Fibroblast of peridontal ligament (primary cell): Measurements from ENCODE around the gene UBE3D.
"Not testable (repeated sequence)": the region's sequence is repeated elsewhere in the genome, so short reads cannot be mapped to it uniquely, and the experiment has no call there.

Experiments used
- DNase-seq: peaks from one replicate; pipeline ENCODE4 v3.0.0-alpha.2; 2010; ENCODE audit errors: extremely low read depth

The UBE3D gene

GRCh38 chr6:82875573-82876185, 190.0 kb downstream of the UBE3D start:
- DNase-seq: peak; percentile 35

GRCh38 chr6:82874867-82875266, 190.8 kb downstream of the UBE3D start:
- no peak for DNase-seq

GRCh38 chr6:82872185-82872584, 193.5 kb downstream of the UBE3D start:
- DNase-seq: no peak

GRCh38 chr6:82870582-82871172, 195.0 kb downstream of the UBE3D start:
- DNase-seq: no peak

- DNase-seq: no peak
These were observed 196.1 kb downstream of the UBE3D start for GRCh38 chr6:82869493-82869892.

DNA sequence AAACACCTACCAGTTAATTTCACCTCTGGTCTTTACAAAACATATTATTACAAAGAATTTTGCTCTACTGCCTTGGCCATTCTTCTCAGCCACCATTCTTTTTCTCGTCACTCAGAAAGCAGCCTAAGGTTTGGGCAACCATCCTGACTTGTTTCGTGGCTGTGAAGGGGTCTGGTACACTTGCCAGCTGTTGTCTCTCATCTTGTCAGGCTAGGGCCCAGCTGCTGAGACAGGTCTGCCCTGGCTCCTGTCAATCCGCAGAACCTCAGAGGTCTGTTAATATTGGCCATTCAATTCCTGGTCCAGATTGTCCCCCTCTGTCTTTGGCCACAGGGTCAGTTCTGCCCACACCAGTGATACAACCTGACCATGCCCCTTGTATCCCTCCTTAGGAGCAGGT, 197.7 kb downstream of the UBE3D start:
- no peak for DNase-seq

- DNase-seq: no peak
These were observed 199.2 kb downstream of the UBE3D start for GRCh38 chr6:82866446-82866845.

DNA sequence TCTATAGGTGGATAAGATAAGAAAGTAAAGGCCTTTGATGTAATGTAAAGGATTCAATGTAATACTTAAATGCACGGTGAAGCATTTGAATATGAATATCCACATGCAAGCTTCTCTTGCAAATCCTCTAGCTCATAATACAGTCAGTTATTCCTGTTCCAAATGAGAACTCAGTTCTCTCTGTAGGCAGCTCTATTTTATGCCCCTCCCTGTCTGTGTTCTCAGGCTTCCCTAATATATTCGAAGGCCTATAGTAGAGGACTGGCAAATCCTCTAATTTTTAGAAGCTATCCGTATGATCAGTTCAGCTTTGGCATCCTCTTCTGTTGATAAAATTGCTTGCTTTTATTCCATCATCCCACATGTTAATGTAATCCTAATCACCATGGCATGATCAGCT, 200.2 kb downstream of the UBE3D start:
- DNase-seq: no peak

DNA sequence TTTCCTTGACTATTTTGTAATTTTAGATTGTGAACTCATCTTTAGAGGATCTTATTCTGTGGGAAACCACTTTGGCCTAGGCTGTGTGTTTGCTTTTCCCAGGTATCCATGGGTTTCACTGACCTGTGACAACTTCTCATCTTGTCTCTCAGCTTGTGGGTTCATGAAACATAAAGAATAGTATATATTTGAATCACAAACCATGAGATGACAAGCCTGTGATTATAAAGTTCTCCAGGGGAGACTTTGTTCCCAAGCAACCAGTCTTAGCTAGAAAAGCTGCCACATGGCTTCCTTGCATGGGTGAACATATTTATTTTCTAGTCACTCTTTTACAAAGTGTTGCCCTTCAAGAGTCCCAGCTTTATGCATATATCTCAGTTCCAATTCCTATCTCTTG, 201.9 kb downstream of the UBE3D start:
- DNase-seq: no peak

DNA sequence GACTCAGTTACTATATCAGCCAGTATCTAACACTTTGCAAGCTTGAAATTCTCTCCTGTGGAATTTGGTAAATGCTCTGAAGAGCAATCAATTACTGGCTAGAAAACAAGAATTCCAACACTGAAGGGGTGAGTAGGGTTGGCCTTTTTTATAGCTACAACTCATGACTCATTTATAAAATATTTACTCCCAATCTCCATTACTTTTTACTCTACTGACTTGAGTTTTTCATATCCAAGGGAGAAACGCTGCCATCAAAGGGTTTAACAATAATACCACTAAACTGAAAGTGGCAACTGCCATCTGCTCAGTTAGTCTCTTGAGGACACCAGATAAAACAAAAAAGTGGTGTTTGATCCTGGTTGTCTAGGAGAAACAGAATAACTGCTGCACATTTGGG, 203.1 kb downstream of the UBE3D start:
- DNase-seq: peak; percentile 73

DNA sequence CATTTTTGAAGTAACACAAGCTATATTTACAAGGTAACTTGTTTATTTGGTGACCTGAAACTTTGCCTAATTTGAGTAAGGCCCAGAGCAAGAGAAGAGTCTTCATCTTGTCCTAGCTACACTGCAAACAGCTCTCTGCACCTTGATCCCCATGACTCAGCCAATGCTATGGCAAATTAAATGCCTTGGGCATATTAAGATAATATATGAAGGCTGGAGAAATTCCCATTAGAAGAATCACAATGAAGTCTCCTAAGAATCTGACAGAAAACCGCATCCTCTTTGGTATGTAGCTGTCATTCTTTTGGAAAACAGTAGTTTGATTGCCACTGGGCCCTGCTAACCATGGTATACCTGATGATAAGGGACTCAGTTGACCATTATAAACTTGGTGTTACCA, 204.5 kb downstream of the UBE3D start:
- DNase-seq: no peak

GRCh38 chr6:82856077-82856476, 209.6 kb downstream of the UBE3D start:
- not testable (repeated sequence) for DNase-seq

GRCh38 chr6:82852904-82853303, 212.7 kb downstream of the UBE3D start:
- DNase-seq: not testable (repeated sequence)

DNA sequence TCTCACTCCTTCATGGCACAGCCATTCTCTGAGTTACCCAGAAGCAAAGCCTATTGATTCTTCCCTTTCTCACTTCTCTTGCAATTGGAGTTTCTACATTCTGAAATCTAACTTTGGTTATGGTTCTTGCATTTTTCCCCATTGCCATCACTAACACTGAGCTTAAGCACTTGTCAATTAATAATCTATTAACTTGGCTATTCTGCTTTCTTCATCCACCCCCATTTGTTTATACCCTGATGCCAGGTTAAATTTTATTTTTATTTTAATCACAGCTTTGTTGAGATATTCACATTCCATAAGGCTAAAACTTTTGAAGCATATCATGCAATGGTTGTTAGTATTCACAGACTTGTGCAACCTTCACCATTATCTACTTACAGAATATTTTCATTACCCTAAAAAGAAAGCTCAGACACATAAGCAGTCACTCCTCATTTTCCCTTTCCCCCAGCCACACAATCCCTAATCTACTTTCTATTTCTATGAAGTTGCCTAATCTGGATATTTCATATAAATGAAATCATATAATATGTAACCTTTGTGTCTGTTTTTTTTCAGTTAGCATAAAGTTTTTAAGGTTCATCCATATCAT, 222.3 kb downstream of the UBE3D start:
- DNase-seq: peak; percentile 65

GRCh38 chr6:82842721-82843120, 222.9 kb downstream of the UBE3D start:
- DNase-seq: peak; percentile 89
